ENCODE measurements around the gene ZNF385D. TPM values are rescaled to one million over a fixed set of nuclear protein-coding genes. Genes with fewer than 3 reads are reported as not detected.
A peak's percentile ranks its signal among the peaks of the same experiment; 100 is the strongest.

The ZNF385D gene
- total and polyA plus RNA-seq, 11 donors, result 1.3 to 19.8 (median 7.9) TPM

DNA sequence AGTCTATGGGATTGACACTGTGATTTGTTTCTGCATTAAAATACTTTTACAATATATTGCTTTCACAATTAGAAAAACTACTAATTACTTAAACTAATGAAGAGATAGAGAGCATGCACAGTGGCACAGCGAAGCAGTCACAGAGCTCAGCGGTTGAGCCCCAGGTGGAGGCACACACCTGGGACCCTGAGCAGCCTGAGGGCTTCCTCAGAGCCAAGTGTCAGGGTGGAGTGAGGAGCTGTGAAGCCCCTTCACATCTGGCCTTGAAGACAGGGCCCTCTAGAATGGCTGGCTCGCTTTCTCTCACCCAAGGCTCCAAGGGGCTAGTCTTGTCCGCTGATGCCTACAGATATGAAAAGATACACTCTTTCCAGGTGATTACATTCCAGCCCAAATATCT is 287.7 kb downstream of the ZNF385D start:
- no peak overlapping the region for H3K4me3 ChIP-seq
- DNase-seq, result no peak
- intact Hi-C loops (cut with DNase I), result no loop called here
- 91 to 98% (median 94%) methylated on average over 4 of the region's 4 CpGs for WGBS, 4 donors
- no peaks in the 10 kb centered on the region for H3K4me1 ChIP-seq
- TF ChIP-seq, protein P1, sequence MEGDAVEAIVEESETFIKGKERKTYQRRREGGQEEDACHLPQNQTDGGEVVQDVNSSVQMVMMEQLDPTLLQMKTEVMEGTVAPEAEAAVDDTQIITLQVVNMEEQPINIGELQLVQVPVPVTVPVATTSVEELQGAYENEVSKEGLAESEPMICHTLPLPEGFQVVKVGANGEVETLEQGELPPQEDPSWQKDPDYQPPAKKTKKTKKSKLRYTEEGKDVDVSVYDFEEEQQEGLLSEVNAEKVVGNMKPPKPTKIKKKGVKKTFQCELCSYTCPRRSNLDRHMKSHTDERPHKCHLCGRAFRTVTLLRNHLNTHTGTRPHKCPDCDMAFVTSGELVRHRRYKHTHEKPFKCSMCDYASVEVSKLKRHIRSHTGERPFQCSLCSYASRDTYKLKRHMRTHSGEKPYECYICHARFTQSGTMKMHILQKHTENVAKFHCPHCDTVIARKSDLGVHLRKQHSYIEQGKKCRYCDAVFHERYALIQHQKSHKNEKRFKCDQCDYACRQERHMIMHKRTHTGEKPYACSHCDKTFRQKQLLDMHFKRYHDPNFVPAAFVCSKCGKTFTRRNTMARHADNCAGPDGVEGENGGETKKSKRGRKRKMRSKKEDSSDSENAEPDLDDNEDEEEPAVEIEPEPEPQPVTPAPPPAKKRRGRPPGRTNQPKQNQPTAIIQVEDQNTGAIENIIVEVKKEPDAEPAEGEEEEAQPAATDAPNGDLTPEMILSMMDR (IDR thresholded peaks at IDR 0.05), result no peak
- TF ChIP-seq POLR2A (IDR thresholded peaks at IDR 0.05), result no peak
- H3K9me3 ChIP-seq, result peaks cover 0 to 9% (median 0%) of the 10 kb centered on the region in 12 donors
- peaks cover 0 to 4% (median 0%) of the 10 kb centered on the region in 9 donors for H3K36me3 ChIP-seq
- no peak overlapping the region for H3K27ac ChIP-seq
- no peak for ATAC-seq
- H3K27me3 ChIP-seq, result no peaks in the 10 kb centered on the region

- no peak for ATAC-seq
- no peak for TF ChIP-seq POLR2A (IDR thresholded peaks at IDR 0.05)
- TF ChIP-seq, protein P1 (IDR thresholded peaks at IDR 0.05), result no peak
- Histone ChIP-seq H3K36me3 (peaks cover 0 to 4% (median 0%) of the 10 kb centered on the region in 9 donors), H3K4me3 (no peak overlapping the region), H3K9me3 (peaks cover 0 to 11% (median 0%) of the 10 kb centered on the region in 12 donors), H3K27me3 (no peaks in the 10 kb centered on the region), H3K4me1 (no peaks in the 10 kb centered on the region), H3K27ac (no peak overlapping the region)
- no peak for DNase-seq
- intact Hi-C loops (cut with DNase I), result no loop called here
Measured at GRCh38 chr3:21462141-21462540, 288.9 kb downstream of the ZNF385D start.

GRCh38 chr3:21457084-21457483 is 293.9 kb downstream of the ZNF385D start:
- Histone ChIP-seq H3K4me1 (no peaks in the 10 kb centered on the region), H3K27me3 (no peaks in the 10 kb centered on the region), H3K4me3 (no peak overlapping the region), H3K36me3 (peaks cover 0 to 4% (median 0%) of the 10 kb centered on the region in 9 donors), H3K27ac (no peak overlapping the region), H3K9me3 (peaks cover 0 to 27% (median 12%) of the 10 kb centered on the region in 12 donors)
- ATAC-seq, result no peak
- intact Hi-C loops (cut with DNase I), result no loop called here
- 82 to 94% (median 91%) methylated on average over 5 of the region's 5 CpGs for WGBS, 4 donors
- no peak for TF ChIP-seq POLR2A (IDR thresholded peaks at IDR 0.05)
- TF ChIP-seq, protein P1 (IDR thresholded peaks at IDR 0.05), result no peak
- DNase-seq, result no peak

DNA sequence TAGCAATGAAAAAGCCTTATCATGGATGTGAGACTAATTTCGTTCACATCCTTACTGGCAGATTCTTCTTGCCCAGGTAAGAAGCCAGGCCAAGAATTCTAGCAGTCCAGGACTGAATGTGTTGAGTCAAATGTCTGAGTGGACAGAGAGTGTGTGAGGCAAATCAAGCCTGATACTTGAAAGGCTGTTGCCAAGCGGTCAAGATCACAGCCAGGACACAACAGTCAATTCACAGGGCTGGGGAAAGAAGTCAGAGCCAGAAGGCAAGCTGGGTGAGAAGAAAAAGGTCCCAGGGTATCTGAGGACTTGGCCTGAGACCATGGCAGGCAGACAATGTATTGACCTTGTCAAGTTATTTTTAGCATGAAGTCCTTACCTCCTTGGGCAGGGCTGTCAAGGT is 301.3 kb downstream of the ZNF385D start:
- peaks cover 0 to 41% (median 5%) of the 10 kb centered on the region in 12 donors for H3K4me1 ChIP-seq
- ATAC-seq (peak in 3 of 4 donors; percentile 11 to 63 (median 59)), DNase-seq (peak in 1 of 5 donors; percentile 32)
- 28 to 54% (median 51%) methylated on average over 2 of the region's 2 CpGs for WGBS, 4 donors
- H3K4me3 ChIP-seq, result no peak overlapping the region
- no peak for TF ChIP-seq POLR2A (IDR thresholded peaks at IDR 0.05)
- TF ChIP-seq, protein P1 (IDR thresholded peaks at IDR 0.05), result no peak
- no peaks in the 10 kb centered on the region for H3K36me3 ChIP-seq
- H3K27me3 ChIP-seq, result no peaks in the 10 kb centered on the region
- no peak overlapping the region for H3K27ac ChIP-seq
- intact Hi-C loops (cut with DNase I), result no loop called here
- H3K9me3 ChIP-seq, result peaks cover 0 to 22% (median 12%) of the 10 kb centered on the region in 12 donors
